ENCODE data around the gene MBP.
"Not testable (repeated sequence)": the region's sequence is repeated elsewhere in the genome, so short reads cannot be mapped to it uniquely, and the experiment has no call there.

The MBP gene

DNA sequence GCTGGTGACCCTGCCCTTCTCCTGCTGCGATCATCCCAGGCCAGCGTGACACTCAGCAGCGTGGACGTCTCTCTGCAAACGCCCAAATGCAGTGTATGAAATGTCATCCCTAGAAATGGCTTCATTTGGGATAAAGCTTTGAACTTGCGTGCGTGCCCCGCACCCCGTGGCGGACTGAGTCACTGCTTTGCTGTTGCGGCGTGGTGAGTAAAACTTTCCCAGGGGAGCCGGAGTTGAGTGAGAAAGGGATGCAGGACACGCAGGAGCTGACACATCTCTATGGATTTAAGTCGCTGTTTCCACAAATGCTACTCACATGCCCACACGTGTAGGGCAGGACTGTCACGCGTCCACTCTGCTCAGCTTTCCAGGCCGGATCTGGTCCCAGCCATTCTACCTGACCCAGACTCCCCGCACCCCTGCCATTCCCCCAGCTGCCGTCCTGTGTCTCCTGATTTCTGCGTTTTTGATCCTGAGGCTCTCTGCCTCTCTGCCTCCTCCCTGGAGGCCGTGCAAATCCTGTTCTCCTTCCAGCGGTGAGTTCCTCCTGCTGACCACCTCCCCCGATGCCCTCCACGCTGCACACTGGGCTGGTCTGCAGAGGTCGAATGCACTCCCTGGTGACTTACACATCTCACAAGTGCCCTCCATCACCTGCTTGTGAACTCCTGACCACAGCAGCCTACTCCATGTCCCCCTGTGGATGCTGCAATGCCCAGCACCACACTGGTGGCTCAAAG is 88.9 kb downstream of the MBP start:
- DNase-seq = no peak

DNA sequence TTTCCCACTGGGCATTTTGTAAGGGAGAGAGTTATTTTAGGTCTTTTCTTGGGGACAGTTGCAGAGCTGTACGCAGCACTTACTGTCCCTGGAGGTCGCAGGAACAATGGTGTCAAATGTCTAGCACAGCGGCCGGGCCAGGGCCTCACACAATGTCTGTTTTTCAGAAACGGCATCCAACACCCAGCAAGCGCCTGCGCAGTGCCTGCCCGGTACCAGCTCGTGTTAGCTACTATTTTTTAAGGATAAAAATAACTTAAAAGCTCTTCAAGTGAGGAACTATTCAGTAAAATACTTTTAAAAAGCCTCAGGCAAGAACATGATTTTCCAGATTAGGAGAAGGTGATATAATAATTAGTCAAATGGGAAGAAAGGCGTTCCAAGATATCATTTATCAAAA is 90.0 kb downstream of the MBP start:
- DNase-seq = no peak

DNA sequence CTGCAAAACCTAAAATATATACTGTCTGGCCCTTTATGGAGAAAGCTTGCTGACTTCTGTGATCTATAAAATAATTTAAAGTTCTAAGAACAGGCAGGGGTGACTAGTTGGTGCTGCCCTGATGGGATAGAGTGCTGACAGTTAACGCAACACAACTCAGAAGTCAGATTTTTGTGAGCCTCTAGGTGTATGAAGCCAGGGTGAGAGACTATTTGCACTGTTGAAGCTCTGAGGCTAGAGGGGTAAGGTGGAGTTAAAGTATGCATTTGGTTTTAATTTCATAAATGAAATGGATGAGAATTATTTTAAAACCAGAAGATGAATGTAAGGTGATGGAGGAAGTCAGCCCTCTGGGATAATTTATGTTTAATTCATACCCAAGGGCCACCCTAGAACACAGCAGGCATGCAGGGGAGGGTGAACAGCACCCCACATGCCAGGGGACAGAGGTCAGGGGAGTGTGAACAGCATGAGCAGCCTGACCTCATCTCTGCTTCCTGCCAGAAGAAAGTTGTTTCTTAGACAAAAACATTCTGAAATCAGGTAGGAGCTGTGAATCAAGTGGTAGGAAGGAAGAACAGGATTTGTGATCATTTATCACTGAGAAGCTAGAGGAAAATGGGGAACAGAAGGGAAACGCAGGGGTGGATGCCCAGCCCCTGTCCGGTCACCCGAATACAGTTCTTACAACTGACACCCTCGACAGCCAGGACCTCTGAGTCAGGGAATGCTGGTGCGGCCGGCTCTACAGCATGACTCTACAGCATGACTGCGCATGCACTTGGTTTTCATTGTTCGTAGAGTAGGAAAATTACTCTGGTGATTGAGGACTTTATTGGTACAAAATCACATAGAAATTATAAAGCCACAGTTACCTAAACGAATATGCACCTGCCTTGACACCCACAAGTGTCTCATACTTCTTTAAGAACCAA is 93.1 kb downstream of the MBP start:
- DNase-seq = no peak

DNA sequence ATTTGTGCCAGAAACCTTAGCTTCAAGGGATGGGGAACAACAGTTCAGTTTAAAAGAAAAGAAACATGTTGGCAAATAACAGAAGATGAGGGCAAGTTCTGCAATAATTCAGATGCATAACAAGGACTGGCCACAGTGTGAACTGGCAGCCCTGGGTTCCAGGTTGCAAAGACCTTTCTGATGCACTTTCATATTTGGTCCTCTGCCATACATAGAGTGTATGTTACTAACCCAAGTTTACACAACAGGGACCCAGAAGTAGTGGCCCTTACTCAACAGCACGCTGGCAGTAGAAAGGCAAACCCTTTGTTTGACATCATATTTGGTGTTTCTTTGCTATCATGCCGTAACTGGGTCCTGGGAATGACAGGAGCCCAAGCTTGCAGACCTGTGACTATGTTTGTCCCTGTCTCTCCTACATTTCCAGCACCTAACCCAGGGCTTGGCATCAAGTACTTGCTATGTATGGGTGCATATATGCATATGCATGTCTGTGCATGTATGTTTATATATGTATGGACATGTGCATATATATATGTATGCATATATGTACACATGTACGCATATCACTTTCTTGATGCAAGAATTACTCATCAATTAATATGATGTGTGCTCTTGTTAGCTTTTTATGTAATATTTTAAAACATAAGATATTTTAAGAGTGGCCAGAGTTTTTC is 94.3 kb downstream of the MBP start:
- DNase-seq = no peak

DNA sequence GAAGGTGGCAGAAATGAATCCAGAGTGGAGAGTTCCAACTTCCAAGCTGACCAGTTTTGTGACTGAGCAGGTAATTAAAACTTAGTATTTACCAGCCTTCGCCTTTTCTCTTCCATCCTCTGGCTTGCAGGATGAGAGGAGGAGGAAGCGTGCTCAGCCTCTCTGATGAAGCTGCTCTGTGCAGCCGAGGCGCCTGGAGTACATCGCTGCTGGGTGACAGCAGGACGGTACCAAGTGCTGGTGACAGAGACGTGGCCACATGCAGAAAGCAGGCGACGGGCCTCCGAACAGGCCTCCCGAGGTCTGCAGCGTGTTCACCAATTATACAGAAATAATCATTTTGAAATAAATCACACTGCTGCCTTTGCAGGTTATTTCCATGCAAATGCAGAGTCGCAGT is 95.0 kb downstream of the MBP start:
- no peak for DNase-seq

DNA sequence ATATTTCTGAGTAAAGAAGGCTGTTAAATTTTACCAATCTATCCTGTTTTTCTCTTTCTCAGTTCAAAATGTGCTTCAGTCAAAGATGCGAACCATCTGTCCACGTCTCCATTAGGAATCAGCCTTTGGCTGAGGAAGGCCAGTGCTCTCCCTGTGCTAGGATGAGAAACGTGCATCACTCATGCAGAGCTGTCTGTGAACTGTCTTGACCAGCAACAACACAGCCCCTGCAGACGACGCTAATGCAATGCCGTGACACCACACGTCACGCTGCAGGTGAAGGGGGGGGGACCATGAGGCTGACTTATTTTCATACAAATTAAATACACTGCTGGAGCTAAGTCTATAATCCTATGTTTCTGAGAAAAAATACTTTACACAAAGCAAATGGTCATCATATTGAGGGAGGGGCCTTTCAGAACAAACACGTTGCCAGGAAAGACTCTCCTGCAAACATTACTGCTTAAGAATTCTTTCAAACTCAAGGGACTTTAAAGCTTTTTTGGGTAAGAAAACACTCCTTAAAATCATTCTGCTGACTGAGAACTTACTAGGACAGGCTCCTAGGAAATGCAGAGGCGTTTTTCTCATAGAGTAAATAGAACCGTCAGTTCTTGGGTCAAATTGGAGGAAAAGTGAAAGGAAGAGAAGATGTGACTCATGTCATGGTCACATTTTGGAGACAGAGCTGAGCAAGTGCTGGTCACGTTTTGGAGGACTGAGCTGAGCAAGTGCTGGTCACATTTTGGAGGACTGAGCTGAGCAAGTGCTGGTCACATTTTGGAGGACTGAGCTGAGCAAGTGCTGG is 97.0 kb downstream of the MBP start:
- no peak for DNase-seq

DNA sequence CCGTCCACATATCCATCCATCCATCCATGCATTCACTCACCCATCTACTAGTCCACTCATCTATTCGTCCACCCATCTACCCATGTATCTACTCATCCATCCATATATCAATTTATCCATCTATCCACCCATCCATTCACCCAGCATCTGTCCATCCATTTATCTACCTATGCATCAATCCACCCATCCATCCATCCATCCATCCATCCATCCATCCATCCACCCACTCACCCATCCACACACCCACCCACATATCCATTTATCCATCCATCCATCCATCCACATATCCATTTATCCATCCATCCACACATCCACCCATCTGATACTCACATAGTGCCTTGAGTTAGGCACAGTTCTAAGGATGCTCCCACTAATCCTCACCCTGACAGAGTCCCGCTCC is 99.0 kb downstream of the MBP start:
- no peak for DNase-seq

DNA sequence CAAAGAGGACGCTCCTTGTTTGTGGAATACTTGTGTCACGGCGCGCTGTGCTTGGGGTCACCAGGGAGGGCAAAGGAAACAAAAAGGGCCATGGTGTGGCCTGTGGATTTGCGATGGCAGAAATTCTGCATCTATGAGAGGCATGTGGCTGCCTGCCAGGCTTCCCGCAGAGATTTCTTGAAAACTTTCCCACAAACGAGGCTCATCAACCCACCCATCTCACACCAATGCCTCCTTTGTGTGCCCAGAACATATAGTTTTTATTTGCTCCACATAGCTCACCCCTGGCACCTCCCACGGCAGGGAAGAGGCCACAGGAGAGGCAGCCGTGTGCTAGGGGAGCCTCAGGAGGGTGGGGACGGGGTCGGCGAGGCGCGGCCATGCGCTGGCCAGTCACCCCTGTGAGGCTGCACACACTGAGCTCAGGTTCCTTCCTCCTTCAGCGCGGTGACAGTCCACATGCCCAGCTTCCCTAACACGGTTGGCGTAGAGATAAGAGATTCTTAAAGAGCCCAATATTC is 100.3 kb downstream of the MBP start:
- no peak for DNase-seq

DNA sequence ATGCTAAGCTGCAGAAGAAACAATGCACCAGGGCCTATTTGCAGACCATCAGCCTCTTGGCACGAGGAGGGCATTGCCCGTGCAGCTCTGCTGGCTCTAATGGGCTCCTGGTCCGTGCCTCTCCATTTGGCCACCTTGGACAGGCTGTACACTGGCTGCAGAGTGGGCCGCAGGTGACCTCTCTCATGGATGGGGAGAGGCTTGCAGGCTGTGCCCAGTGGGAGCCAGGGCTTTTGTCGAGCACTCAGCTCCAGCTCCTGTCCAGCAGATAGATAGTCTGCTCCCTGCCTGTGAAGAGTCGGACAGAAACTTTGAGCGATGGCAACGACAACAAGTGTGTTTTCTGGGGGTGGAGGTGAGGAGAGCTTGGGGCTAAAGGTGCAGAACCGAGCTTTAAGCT is 100.9 kb downstream of the MBP start:
- no peak for DNase-seq

DNA sequence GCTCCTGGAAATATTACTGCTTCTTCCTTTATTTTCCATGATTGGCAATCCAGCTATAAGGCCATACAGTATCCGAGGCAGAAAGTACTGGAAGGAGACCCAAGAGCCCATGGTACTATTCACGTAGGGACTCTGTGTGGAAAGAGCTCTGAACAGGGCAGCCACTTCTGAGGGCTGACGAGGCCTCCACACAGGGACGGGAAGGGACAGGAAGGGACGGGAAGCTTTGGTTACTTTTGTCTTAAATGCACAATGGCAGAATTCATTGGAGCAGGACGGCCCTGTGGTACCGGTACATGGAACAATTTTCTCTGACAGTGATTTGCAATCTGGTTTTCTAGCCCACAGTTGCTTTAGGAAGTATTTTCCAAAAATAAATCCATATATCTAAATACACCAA is 102.4 kb downstream of the MBP start:
- DNase-seq = no peak

DNA sequence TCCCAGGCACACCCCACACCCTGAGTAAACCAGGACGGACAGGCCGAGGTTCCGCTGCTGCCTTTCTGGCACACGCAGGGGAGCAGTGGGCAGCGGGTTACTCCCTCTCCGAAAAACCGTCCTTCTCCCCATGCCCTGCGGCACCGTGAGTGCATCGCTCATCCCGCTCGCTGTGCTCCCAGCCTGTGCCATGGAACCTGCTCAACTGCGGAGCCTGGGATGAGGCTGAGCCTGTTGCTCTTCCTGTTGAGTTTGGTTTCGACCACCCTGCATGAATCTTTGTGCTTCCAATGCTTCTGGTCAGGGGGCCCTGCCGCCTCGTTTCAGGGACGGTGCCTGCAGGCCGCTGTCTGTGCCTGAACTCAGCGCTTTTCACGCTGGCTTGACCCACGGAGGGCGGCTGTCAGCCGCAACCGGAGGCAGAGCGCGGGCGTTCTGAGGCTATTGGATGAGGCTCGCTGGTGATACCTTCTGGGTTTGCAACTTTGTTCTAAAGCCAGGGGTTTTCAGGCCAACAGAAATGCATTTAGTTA is 106.7 kb downstream of the MBP start:
- no peak for DNase-seq

DNA sequence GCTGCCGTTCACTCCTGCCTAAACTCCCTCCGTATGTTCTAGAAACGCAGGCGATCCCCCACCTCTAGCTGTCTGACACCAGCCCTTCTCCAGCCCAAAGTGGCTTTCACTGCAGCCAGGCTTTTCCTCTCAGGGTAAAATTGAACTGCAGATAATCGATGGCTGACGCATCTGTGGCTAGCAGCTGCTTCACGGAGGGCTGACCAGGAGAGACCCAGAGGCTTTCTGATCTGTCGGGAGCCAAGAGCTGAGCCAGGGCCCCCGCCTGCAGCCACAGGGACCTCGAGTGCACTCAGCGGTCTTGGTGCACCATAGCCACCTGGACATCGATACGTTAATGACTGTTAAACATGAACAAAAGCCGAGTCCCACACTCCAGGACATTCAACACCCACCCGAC is 107.5 kb downstream of the MBP start:
- no peak for DNase-seq

DNA sequence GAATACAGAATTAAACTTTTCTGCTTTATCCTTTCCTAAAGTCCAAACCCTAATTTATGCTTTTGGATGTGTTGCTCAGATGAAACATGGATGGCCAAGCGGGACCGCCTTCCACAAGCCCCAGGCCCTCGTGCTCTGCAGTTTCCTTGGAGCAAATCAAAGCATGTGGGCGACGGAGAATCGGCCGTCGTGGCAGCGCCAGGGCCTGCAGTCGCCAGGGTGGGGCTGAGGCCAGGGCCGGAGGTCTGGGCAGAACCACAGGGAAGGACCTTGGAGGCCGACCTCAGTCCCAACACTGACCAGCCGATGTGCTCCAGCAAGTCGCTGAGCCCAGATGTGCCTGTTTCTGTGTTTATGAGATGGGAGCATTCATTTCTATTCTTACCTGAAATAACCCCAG is 108.1 kb downstream of the MBP start:
- no peak for DNase-seq

DNA sequence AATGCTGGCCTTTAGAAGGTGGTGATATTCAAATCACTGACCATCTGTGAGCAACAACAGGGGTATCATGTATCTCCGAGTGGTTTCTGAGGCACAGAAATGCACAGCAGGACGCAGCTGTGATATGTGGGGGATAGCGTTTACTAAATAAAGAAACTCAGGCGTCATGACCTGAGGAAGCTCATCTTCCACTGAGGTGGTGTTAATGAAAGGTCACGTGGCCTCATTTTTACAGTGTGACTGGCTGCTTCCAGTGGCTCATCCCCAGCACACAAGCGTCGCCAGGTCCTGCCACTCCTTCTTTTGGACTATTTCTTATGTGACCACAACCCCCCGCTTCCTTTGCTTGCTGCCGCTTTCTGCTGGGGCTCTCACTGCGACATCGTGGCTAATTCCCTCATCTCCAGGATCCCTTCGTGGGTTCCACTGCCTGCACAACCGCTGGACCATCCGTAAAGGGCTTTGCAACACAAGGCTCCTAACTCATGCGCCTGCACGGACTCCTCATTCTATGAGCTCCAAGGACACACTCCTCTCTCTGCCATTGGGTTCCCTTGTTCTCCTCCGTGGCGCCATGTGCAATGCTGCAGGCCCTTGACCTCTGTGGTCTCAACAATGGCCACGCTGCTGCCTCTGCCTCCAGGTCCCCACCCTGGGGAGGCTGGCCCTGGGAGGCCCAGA is 109.3 kb downstream of the MBP start:
- no peak for DNase-seq

DNA sequence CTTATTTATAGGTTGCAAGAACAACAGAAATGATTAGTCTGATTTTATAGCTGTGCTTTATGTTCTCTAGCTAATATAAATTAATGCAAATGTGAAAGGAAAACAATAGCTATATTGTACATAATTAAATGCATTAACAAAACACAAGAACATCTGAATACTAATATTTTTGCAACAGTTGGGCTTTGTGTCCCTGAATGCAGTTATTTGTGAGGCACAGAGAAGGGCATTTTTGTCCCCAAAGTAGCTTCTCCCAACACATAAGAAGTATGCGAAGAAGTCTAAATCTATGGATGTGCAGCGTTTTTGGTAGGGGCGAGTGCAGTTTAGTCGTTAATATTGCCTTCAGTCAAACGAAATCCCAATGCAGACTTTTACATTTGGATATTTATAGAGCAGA is 110.0 kb downstream of the MBP start:
- no peak for DNase-seq

DNA sequence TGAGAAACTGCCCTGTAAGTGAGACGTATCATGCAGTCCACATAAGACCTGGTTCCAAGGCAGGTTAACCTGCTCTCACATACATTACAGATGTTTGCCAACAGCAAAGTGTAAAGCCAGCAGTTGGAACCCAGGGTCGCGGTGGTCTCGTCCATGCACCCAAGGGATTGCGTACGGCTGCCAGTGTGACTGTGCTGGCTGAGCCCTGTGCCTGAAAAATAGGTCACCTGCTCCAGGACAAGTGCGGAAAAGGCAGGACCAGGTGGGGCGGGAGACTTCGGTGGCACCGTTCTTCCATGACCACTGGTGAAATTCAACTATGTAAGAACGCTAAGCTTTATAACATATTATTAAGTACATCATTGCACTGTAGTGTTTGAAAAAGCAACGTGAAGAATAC is 110.5 kb downstream of the MBP start:
- no peak for DNase-seq

DNA sequence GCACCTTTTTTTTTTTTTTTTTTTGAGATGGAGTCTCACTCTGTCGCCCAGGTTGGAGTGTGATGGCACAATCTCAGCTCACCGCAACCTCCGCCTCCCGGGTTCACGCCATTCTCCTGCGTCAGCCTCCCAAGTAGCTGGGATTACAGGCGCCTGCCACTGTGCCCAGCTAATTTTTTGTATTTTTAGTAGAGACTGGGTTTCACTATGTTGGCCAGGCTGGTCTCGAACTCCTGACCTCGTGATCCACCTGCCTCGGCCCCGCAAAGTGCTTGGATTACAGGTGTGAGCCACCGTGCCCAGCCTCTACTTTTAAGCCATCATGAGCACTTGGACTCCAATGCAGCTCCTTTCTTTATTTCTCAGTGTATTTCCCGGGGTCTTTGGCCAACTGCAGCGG is 111.1 kb downstream of the MBP start:
- DNase-seq = not testable (repeated sequence)

DNA sequence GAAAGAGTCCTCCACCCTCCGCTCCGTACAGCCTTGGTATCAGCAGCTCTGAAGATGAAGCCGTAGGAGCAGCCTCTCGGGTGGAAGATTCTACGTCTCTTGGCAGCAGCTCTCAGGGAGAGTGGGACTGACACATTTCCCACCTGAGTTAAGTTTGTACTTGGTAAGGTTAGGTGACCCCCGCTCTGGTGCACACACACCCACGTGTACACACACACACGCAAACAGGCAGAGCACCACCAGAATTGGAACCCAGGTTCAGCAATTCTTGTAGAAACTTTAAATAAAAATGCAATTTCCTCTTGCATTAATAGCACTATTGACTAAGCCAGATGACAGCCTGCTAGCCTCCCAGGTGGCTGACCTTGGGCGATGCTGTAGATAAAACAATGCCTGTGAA is 111.5 kb downstream of the MBP start:
- no peak for DNase-seq

DNA sequence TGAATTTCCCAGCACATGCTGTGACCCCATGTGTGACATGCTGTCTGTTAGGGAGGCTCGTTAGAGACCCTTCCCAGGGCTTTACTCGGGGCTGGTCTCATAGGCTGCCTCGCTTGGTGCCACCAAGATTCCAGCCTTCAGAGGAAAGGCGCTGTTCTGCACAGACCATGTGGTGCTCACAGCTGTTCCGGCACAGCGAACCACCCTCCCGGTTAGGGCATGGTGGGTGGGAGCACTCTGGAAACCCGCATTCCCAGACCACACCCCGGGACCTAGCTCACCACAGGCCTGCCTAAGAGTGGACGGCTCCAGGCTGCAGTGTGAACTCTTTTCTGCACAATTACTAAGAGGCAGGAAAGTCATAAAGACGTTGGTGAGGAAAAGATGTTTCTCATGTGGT is 112.0 kb downstream of the MBP start:
- DNase-seq = no peak

DNA sequence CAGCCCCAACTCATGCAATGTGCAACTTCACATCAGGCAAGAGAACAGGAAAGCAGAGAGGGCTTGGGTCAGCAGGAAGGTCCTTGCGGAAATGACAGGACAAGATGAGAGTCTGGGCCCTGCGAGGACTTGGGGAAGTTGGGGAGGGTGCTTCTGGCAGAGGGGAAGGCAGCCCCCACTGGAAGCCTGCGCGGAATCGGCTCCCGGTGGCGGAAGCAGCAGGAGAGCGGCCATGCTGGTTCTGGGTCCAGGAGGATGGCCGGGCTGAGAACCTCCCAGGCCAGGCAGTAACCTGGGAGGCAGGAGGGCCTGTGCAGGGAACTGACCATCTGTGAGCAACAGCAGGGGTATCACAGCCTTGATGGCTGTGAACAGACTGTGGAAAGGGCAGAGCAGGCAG is 112.9 kb downstream of the MBP start:
- no peak for DNase-seq

DNA sequence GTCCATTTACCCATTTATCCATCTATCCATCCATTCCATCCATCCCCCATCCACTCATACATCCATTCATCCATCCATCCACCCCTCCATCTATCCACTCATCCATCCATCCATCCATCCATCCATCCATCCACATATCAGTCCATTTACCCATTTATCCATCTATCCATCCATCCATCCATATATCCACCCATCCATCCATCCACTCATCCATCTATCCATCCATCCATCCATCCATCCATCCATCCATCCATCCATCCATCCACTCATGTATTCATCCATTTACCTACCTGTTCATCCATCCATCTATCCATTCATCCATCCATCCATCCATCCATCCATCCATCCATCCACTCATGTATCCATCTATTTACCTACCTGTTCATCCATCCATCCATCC is 113.9 kb downstream of the MBP start:
- DNase-seq = not testable (repeated sequence)

DNA sequence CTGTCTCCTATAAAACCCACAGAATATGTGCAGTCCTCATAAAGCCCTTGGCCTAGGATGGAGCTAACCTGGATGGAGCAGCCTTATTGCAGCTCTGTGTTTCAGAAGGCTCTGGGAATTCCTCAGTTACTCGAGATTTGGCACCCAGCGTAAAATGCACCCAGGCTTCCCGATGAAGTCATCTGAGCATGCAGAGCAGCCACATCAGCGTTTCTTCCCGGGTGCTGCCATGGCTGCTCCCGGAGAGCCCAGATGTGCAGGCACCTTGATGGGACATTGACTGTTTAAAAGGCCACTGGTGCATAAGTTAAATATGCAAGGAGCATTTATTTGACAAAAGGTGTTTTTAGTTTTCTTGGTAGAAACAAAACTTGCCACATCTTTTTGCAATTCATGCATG is 115.2 kb downstream of the MBP start:
- no peak for DNase-seq
